SK-N-SH (cell line): ENCODE results near the gene TIMM29. TPM values are rescaled to one million over a fixed set of nuclear protein-coding genes. Genes with fewer than 3 reads are reported as not detected.

Experiments
- CTCF ChIA-PET: fragments of 300-600, 350-600 bp; formaldehyde crosslinking; extraction: SDS; loops from one replicate; lab custom pipeline; 2021; lab: Yijun Ruan, JAX
- POLR2A ChIA-PET: fragments of 350-600 bp; sonication (Branson Sonifier 250); formaldehyde crosslinking; extraction: SDS; loops from one replicate; lab custom pipeline; 2020; ENCODE audit warnings: antibody characterized with exemption, inconsistent platforms; lab: Yijun Ruan, JAX
- DNase-seq: peaks from one replicate; pipeline ENCODE4 v3.0.0; 2012
- H2AFZ ChIP-seq: fragments of 200-600 bp; sonication (generic); 2 replicates; pipeline ENCODE4 v1.8.1; 2016; ENCODE audit warnings: antibody characterized with exemption, mild to moderate bottlenecking, low read depth
- H3F3A ChIP-seq: fragments of 200-600 bp; sonication (generic); replicated peaks from 2 replicates; pipeline ENCODE3; 2016; ENCODE audit warnings: antibody characterized with exemption, mild to moderate bottlenecking; ENCODE audit not compliant: insufficient read depth
- H3K27ac ChIP-seq, 2 experiments: fragments of 200-500 bp in 1 of 2; fragments of 200-600 bp in 1 of 2; sonication (Bioruptor generic) in 1 of 2; sonication (generic), shearing (Covaris generic) in 1 of 2; 2 replicates each; pipeline versions ENCODE4 v1.5.1 to v1.6.1; 2014 to 2016; ENCODE audit warnings: low read depth in 2 of 2, inconsistent platforms in 1 of 2, low read length in 1 of 2, mild to moderate bottlenecking in 1 of 2, mixed read lengths in 1 of 2
- H3K27me3 ChIP-seq: fragments of 200-600 bp; sonication (generic), shearing (Covaris generic); 2 replicates; pipeline ENCODE4 v1.6.1; 2016; ENCODE audit warnings: mixed run types; ENCODE audit not compliant: insufficient read depth
- H3K36me3 ChIP-seq, 2 experiments: fragments of 200-500 bp in 1 of 2; fragments of 200-600 bp in 1 of 2; sonication (Bioruptor generic) in 1 of 2; sonication (generic) in 1 of 2; replicated peaks in 1 of 2; 2 replicates each; pipeline versions ENCODE3 to v1.5.1; 2014 to 2016; ENCODE audit warnings: low read length in 1 of 2, mild to moderate bottlenecking in 1 of 2; ENCODE audit not compliant: insufficient read depth in 2 of 2, control insufficient read depth in 1 of 2
- H3K4me1 ChIP-seq, 2 experiments: fragments of 200-500 bp in 1 of 2; fragments of 200-600 bp in 1 of 2; sonication (Bioruptor generic) in 1 of 2; sonication (generic), shearing (Covaris generic) in 1 of 2; 2 replicates each; pipeline versions ENCODE4 v1.5.1 to v1.6.1; 2014 to 2016; ENCODE audit warnings: low read depth in 1 of 2, low read length in 1 of 2, mixed run types in 1 of 2; ENCODE audit not compliant: insufficient read depth in 2 of 2, control insufficient read depth in 1 of 2
- H3K4me2 ChIP-seq: fragments of 200-600 bp; sonication (generic), shearing (Covaris generic); 2 replicates; pipeline ENCODE4 v1.6.1; 2017; ENCODE audit warnings: mixed run types
- H3K4me3 ChIP-seq, 2 experiments: fragments of 200-500 bp in 1 of 2; fragments of 200-600 bp in 1 of 2; sonication (Bioruptor generic) in 1 of 2; sonication (generic), shearing (Covaris generic) in 1 of 2; 2 replicates each; pipeline versions ENCODE4 v1.5.1 to v1.8.1; 2014 to 2016; ENCODE audit warnings: low read depth in 2 of 2, inconsistent platforms in 1 of 2, low read length in 1 of 2, mild to moderate bottlenecking in 1 of 2, mixed read lengths in 1 of 2, moderate library complexity in 1 of 2
- H3K79me2 ChIP-seq: fragments of 200-600 bp; sonication (generic); 2 replicates; pipeline ENCODE4 v1.8.1; 2017; ENCODE audit warnings: mild to moderate bottlenecking; ENCODE audit not compliant: insufficient read depth
- H3K9ac ChIP-seq: fragments of 200-600 bp; sonication (generic); 2 replicates; pipeline ENCODE4 v1.6.1; 2017; ENCODE audit warnings: mixed run types
- H3K9me2 ChIP-seq: fragments of 200-600 bp; sonication (generic); 2 replicates; pipeline ENCODE4 v1.6.1; 2017; ENCODE audit warnings: mixed run types
- H3K9me3 ChIP-seq: fragments of 200-600 bp; sonication (generic); 2 replicates; pipeline ENCODE4 v1.6.1; 2017; ENCODE audit warnings: mixed run types, mild to moderate bottlenecking, moderate library complexity
- H4K20me1 ChIP-seq: fragments of 200-600 bp; sonication (generic); 2 replicates; pipeline ENCODE4 v1.6.1; 2017; ENCODE audit warnings: mild to moderate bottlenecking, mixed run types; ENCODE audit not compliant: insufficient read depth
- CHD2 ChIP-seq: fragments of 150-350 bp; IDR thresholded peaks from 2 replicates; pipeline ENCODE4 v1.6.1; 2018; ENCODE audit warnings: low read length; ENCODE audit not compliant: partially characterized antibody
- ELF1 ChIP-seq: IDR thresholded peaks from 2 replicates; pipeline ENCODE4 v1.4.0; 2012
- JUND ChIP-seq: IDR thresholded peaks from 2 replicates; pipeline ENCODE4 v1.4.0; 2012
- NRF1 ChIP-seq: IDR thresholded peaks from 2 replicates; pipeline ENCODE4 v1.6.1; 2012; ENCODE audit warnings: low read depth, mild to moderate bottlenecking, low read length
- RAD21 ChIP-seq: IDR thresholded peaks from 2 replicates; pipeline ENCODE4 v1.6.1; 2012; ENCODE audit warnings: mild to moderate bottlenecking, low read length
- RCOR1 ChIP-seq: fragments of 150-350 bp; IDR thresholded peaks from 2 replicates; pipeline ENCODE4 v1.6.1; 2017; ENCODE audit warnings: antibody characterized with exemption, low read length
- SIN3A ChIP-seq: IDR thresholded peaks from 2 replicates; pipeline ENCODE4 v1.6.1; 2012; ENCODE audit warnings: low read depth, mild to moderate bottlenecking, low read length, moderate library complexity, borderline replicate concordance
- SMC3 ChIP-seq: IDR thresholded peaks from 2 replicates; pipeline ENCODE4 v1.6.1; 2012; ENCODE audit warnings: low read depth, low read length, improper control_type of control experiment
- TCF12 ChIP-seq: IDR thresholded peaks from 2 replicates; pipeline ENCODE4 v1.4.0; 2012
- WGBS: methylation state at CpG from one replicate; pipeline ENCODE4 v1.1.6; 2017; ENCODE audit warnings: low lambda C conversion rate; 5-methylcytosine and 5-hydroxymethylcytosine counted together
- polyA plus RNA-seq, 3 experiments: library from polyadenylated mRNA; depleted of rRNA; stranded (reverse); fragments of >200 nt; gene quantifications; 2 replicates each; pipeline ENCODE4 v1.2.3, GENCODE V29; 2012
- TF ChIP-seq, protein P1 (sequence below): fragments of 200-600 bp; sonication (generic); IDR thresholded peaks from 2 replicates; pipeline ENCODE4 v1.6.1; 2017; ENCODE audit warnings: antibody characterized with exemption, mild to moderate bottlenecking, moderate library complexity
- TF ChIP-seq, protein P2 (sequence below): IDR thresholded peaks from 2 replicates; pipeline ENCODE4; 2012
- TF ChIP-seq, protein P3 (sequence below): IDR thresholded peaks from 2 replicates; pipeline ENCODE4 v1.4.0; 2012; ENCODE audit warnings: low read depth
- TF ChIP-seq, protein P4 (sequence below): fragments of 150-350 bp; IDR thresholded peaks from 2 replicates; pipeline ENCODE4 v1.6.1; 2016; ENCODE audit warnings: mild to moderate bottlenecking, low read depth, low read length
- TF ChIP-seq, protein P5 (sequence below): fragments of 150-350 bp; IDR thresholded peaks from 2 replicates; pipeline ENCODE4 v1.6.1; 2017; ENCODE audit warnings: antibody characterized with exemption, low read length, low read depth, borderline replicate concordance

Gene TIMM29
- polyA plus RNA-seq, 1 of the 3 experiments (the other 2 are of a cell fraction), result 12.5 TPM

DNA sequence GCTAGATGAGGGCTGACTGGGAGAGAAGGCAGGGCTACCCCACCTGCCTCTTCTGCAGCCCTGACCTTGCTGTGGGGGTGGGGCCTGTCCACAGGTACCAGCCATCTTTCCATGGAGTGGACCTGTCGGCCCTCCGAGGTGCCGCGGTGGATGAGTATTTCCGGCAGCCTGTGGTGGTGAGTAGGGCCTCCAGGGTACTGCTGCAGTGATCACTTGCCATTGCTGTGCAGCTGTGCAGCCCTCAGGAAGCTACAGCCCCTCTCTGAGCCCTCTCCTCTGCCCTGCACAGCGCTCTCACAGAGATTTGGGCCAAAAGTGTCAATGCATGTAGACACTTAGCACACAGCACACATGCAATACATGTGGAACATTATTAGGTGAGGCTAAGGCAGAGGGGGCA is 12.0 kb upstream of the TIMM29 start (continued):
- TF ChIP-seq, protein P1, sequence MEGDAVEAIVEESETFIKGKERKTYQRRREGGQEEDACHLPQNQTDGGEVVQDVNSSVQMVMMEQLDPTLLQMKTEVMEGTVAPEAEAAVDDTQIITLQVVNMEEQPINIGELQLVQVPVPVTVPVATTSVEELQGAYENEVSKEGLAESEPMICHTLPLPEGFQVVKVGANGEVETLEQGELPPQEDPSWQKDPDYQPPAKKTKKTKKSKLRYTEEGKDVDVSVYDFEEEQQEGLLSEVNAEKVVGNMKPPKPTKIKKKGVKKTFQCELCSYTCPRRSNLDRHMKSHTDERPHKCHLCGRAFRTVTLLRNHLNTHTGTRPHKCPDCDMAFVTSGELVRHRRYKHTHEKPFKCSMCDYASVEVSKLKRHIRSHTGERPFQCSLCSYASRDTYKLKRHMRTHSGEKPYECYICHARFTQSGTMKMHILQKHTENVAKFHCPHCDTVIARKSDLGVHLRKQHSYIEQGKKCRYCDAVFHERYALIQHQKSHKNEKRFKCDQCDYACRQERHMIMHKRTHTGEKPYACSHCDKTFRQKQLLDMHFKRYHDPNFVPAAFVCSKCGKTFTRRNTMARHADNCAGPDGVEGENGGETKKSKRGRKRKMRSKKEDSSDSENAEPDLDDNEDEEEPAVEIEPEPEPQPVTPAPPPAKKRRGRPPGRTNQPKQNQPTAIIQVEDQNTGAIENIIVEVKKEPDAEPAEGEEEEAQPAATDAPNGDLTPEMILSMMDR, result no peak
- TF ChIP-seq TCF12, result no peak
- no peak for TF ChIP-seq RAD21
- no peak for TF ChIP-seq SMC3
- TF ChIP-seq SIN3A, result no peak
- TF ChIP-seq ELF1, result no peak

DNA sequence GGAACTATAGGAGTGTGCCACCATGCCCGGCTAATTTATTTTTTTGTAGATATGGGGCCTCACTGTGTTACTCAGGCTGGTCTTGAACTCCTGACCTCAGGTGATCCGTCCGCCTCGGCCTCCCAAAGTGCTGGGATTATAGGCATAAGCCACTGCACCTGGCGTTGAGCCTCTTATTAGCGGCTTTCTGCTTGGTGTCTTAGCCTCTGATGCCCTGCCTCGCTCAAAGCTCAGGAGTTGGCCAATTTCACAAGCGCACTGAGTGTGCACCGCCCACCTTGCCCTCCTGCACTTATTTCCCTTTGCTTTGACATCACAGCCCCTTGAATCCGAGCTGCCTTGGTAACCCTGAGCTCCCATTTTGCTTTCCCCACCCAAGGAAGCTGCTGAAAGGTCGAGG is 10.3 kb upstream of the TIMM29 start:
- Histone ChIP-seq H3K79me2 (no peaks in the 10 kb centered on the region), H3K27me3 (no peaks in the 10 kb centered on the region), H4K20me1 (peaks cover 7% of the 10 kb centered on the region; the same call in 1 of the 2 replicates), H3K27ac (no peak overlapping the region), H3F3A (peaks cover 19% of the 10 kb centered on the region), H3K9ac (no peak overlapping the region), H3K4me1 (peaks cover 4 to 17% of the 10 kb centered on the region in 2 experiments; a peak in 3 of 4 replicates), H3K4me2 (no peak overlapping the region), H3K9me3 (no peaks in the 10 kb centered on the region), H3K9me2 (no peaks in the 10 kb centered on the region), H3K4me3 (no peak overlapping the region), H2AFZ (no peak overlapping the region), H3K36me3 (peaks cover 10 to 36% of the 10 kb centered on the region in 2 experiments)
- CTCF ChIA-PET, result interaction anchor here (1.1 to 3.5 kb wide), 4 partner anchors 11 to 54 kb away, joined by 3 to 11 read pairs (median 4); no protein-coding TSS in a partner anchor
- POLR2A ChIA-PET, result interaction anchor here (1.2 kb wide), 1 partner anchor 9 kb away, joined by 4 read pairs; no protein-coding TSS in a partner anchor
- DNase-seq, result no peak
- TF ChIP-seq NRF1, result no peak
- WGBS, result 90% methylated on average over 10 of the region's 11 CpGs

DNA sequence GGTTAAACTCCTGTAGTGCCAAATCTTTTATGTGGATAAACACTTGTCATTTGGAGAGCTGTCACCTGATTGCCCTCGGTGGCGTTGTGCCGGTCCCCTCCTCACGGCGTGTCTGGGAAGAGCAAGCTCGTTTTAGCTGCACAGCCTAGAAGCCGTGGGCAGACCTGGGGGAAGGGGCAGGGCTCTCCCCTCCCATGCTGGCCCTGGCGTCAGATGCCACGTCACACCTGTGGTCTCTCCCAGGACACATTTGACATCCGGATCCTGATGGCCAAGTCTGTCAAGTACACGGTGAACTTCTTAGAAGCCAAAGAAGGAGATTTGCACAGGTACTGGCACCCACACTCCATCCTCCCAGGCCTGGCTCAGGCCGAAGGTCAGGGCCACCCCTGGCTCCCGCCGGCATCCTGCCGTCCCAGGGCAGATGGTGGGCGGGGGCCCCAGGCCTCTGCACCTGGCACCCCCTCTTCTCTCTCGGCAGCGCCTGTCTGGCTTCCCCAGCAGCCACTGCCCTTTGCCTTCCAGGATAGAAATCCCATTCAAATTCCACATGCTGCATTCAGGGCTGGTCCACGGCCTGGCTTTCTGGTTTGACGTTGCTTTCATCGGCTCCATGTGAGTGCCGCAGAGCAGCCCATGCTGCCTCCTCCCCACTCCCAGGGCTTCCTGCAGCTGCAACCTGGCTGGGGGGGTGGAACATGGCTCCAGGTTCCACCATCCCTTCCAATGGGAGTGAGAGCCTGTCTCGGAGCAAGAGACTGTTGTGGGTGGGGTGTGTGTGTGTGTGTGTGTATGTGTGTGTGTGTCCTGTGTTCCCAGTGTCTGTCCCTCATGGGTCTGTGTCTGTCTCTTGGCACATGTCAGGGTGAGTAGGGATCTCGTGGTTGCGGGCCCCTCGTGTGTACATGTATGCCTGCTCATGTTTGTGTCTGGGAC is 9.0 kb upstream of the TIMM29 start:
- POLR2A ChIA-PET, result no interaction called here
- no peak overlapping the region for H3K4me3 ChIP-seq
- no peak overlapping the region for H3K27ac ChIP-seq
- no peak overlapping the region for H3K4me2 ChIP-seq
- no peak overlapping the region for H2AFZ ChIP-seq
- no peak for DNase-seq
- H3K27me3 ChIP-seq, result no peaks in the 10 kb centered on the region
- H4K20me1 ChIP-seq, result peaks cover 7% of the 10 kb centered on the region; the same call in 1 of the 2 replicates
- peaks cover 19% of the 10 kb centered on the region for H3F3A ChIP-seq
- peaks cover 10 to 45% of the 10 kb centered on the region in 2 experiments for H3K36me3 ChIP-seq
- no peak overlapping the region for H3K9ac ChIP-seq
- CTCF ChIA-PET, result interaction anchor here (0.9 to 1.2 kb wide), 3 partner anchors 8 to 24 kb away, joined by 3 read pairs; no protein-coding TSS in a partner anchor
- H3K9me3 ChIP-seq, result no peaks in the 10 kb centered on the region
- no peaks in the 10 kb centered on the region for H3K79me2 ChIP-seq
- H3K9me2 ChIP-seq, result no peaks in the 10 kb centered on the region
- TF ChIP-seq, protein P2, sequence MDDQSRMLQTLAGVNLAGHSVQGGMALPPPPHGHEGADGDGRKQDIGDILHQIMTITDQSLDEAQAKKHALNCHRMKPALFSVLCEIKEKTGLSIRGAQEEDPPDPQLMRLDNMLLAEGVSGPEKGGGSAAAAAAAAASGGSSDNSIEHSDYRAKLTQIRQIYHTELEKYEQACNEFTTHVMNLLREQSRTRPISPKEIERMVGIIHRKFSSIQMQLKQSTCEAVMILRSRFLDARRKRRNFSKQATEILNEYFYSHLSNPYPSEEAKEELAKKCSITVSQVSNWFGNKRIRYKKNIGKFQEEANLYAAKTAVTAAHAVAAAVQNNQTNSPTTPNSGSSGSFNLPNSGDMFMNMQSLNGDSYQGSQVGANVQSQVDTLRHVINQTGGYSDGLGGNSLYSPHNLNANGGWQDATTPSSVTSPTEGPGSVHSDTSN, result no peak
- no peak for TF ChIP-seq RAD21
- TF ChIP-seq, protein P3, sequence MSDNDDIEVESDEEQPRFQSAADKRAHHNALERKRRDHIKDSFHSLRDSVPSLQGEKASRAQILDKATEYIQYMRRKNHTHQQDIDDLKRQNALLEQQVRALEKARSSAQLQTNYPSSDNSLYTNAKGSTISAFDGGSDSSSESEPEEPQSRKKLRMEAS, result no peak
- TF ChIP-seq RCOR1, result no peak
- TF ChIP-seq CHD2, result no peak
- TF ChIP-seq, protein P4, sequence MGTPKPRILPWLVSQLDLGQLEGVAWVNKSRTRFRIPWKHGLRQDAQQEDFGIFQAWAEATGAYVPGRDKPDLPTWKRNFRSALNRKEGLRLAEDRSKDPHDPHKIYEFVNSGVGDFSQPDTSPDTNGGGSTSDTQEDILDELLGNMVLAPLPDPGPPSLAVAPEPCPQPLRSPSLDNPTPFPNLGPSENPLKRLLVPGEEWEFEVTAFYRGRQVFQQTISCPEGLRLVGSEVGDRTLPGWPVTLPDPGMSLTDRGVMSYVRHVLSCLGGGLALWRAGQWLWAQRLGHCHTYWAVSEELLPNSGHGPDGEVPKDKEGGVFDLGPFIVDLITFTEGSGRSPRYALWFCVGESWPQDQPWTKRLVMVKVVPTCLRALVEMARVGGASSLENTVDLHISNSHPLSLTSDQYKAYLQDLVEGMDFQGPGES, result no peak
- TF ChIP-seq, protein P5, sequence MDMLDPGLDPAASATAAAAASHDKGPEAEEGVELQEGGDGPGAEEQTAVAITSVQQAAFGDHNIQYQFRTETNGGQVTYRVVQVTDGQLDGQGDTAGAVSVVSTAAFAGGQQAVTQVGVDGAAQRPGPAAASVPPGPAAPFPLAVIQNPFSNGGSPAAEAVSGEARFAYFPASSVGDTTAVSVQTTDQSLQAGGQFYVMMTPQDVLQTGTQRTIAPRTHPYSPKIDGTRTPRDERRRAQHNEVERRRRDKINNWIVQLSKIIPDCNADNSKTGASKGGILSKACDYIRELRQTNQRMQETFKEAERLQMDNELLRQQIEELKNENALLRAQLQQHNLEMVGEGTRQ, result no peak
- no peak for TF ChIP-seq JUND
- WGBS, result 94% methylated on average over 17 of the region's 26 CpGs
- H3K4me1 ChIP-seq, result peaks cover 4 to 16% of the 10 kb centered on the region in 2 experiments; a peak in 3 of 4 replicates
